Mesenchymal stem cell (in vitro differentiated cells and primary cell): ENCODE measurements around the gene SLC20A1. TPM values are rescaled to one million over a fixed set of nuclear protein-coding genes. Genes with fewer than 3 reads are reported as not detected.

ENCODE experiments used
- DNase-seq: peaks from one replicate; pipeline ENCODE4 v3.0.0-alpha.2; 2013
- H2AFZ ChIP-seq: one replicate; pipeline ENCODE4 v1.6.1; 2013; ENCODE audit warnings: low read depth, mild to moderate bottlenecking, control low read depth, inconsistent platforms, low read length, moderate library complexity
- H2AK5ac ChIP-seq: 2 replicates; pipeline ENCODE4 v1.6.1; 2013; ENCODE audit warnings: low read length, moderate library complexity, mild to moderate bottlenecking, inconsistent platforms; ENCODE audit not compliant: severe bottlenecking
- H2BK120ac ChIP-seq: one replicate; pipeline ENCODE4 v1.6.1; 2013; ENCODE audit warnings: low read depth, mild to moderate bottlenecking, inconsistent platforms, low read length, moderate library complexity
- H2BK12ac ChIP-seq, 2 experiments: one replicate each; pipeline ENCODE4 v1.6.1; 2013; ENCODE audit warnings: inconsistent platforms in 2 of 2, low read length in 2 of 2, mild to moderate bottlenecking in 2 of 2, moderate library complexity in 2 of 2, control low read depth in 1 of 2
- H2BK15ac ChIP-seq: one replicate; pipeline ENCODE4 v1.6.1; 2013; ENCODE audit warnings: mild to moderate bottlenecking, low read depth, inconsistent platforms; ENCODE audit not compliant: poor library complexity, severe bottlenecking
- H2BK5ac ChIP-seq: 2 replicates; pipeline ENCODE4 v1.6.1; 2013; ENCODE audit warnings: low read depth, mild to moderate bottlenecking, low read length, control low read depth, inconsistent platforms; ENCODE audit not compliant: poor library complexity, severe bottlenecking
- H3K14ac ChIP-seq, 2 experiments: one replicate each; pipeline ENCODE4 v1.6.1; 2013; ENCODE audit warnings: inconsistent platforms in 2 of 2, low read length in 2 of 2, control low read depth in 1 of 2, mild to moderate bottlenecking in 1 of 2, moderate library complexity in 1 of 2
- H3K18ac ChIP-seq, 2 experiments: one replicate each; pipeline ENCODE4 v1.6.1; 2013; ENCODE audit warnings: inconsistent platforms in 2 of 2, low read length in 2 of 2, control low read depth in 1 of 2, low read depth in 1 of 2, mild to moderate bottlenecking in 1 of 2
- H3K23ac ChIP-seq, 2 experiments: one replicate each; pipeline ENCODE4 v1.6.1; 2013; ENCODE audit warnings: inconsistent platforms in 2 of 2, low read length in 2 of 2, mild to moderate bottlenecking in 2 of 2, moderate library complexity in 2 of 2, control low read depth in 1 of 2
- H3K27ac ChIP-seq: 2 replicates; pipeline ENCODE4 v1.5.1; 2013; ENCODE audit warnings: mild to moderate bottlenecking, moderate library complexity, low read length, control low read depth, inconsistent platforms; ENCODE audit not compliant: poor library complexity, severe bottlenecking
- H3K27me3 ChIP-seq, 2 experiments: 2 replicates each; pipeline versions ENCODE4 v1.6.1 to v1.7.0; 2013; ENCODE audit warnings: low read length in 2 of 2, mild to moderate bottlenecking in 2 of 2, moderate library complexity in 2 of 2, control low read depth in 1 of 2, inconsistent platforms in 1 of 2; ENCODE audit not compliant: control insufficient read depth in 1 of 2, insufficient read depth in 1 of 2
- H3K36me3 ChIP-seq, 2 experiments: 2 replicates each; pipeline versions ENCODE4 v1.6.1 to v1.7.0; 2013; ENCODE audit warnings: low read length in 2 of 2, control low read depth in 1 of 2, inconsistent platforms in 1 of 2, low read depth in 1 of 2, mild to moderate bottlenecking in 1 of 2; ENCODE audit not compliant: insufficient read depth in 2 of 2, control insufficient read depth in 1 of 2
- H3K4ac ChIP-seq, 2 experiments: one replicate each; pipeline ENCODE4 v1.6.1; 2013; ENCODE audit warnings: inconsistent platforms in 2 of 2, low read length in 2 of 2, mild to moderate bottlenecking in 2 of 2, moderate library complexity in 2 of 2, control low read depth in 1 of 2, low read depth in 1 of 2
- H3K4me1 ChIP-seq: 2 replicates; pipeline ENCODE4 v1.6.1; 2013; ENCODE audit warnings: low read depth, low read length, control low read depth; ENCODE audit not compliant: control insufficient read depth, insufficient read depth
- H3K4me2 ChIP-seq: 2 replicates; pipeline ENCODE4 v1.6.1; 2013; ENCODE audit warnings: low read length, mild to moderate bottlenecking, inconsistent platforms; ENCODE audit not compliant: poor library complexity, severe bottlenecking
- H3K4me3 ChIP-seq, 2 experiments: 2 replicates each; pipeline versions ENCODE4 v1.5.1 to v1.7.0; 2013; ENCODE audit warnings: low read length in 2 of 2, mild to moderate bottlenecking in 2 of 2, control low read depth in 1 of 2, low read depth in 1 of 2; ENCODE audit not compliant: insufficient read depth in 1 of 2
- H3K79me1 ChIP-seq: replicated peaks from 2 replicates; pipeline ENCODE4 v1.6.1; 2013; ENCODE audit warnings: mild to moderate bottlenecking, control low read depth, low read length, inconsistent platforms; ENCODE audit not compliant: poor library complexity, severe bottlenecking
- H3K9ac ChIP-seq: 2 replicates; pipeline ENCODE4 v1.7.0; 2013; ENCODE audit warnings: mild to moderate bottlenecking, low read length, moderate library complexity
- H3K9me3 ChIP-seq: 2 replicates; pipeline ENCODE4 v1.7.0; 2013; ENCODE audit warnings: mild to moderate bottlenecking, low read length; ENCODE audit not compliant: control insufficient read depth
- H4K8ac ChIP-seq: one replicate; pipeline ENCODE4 v1.6.1; 2013; ENCODE audit warnings: inconsistent platforms, mild to moderate bottlenecking, low read length, moderate library complexity
- H4K91ac ChIP-seq: one replicate; pipeline ENCODE4 v1.6.1; 2013; ENCODE audit warnings: mild to moderate bottlenecking, low read length, inconsistent platforms
- WGBS: methylation state at CpG from one replicate; pipeline ENCODE4 v1.1.7; 2013; ENCODE audit warnings: mixed read lengths; 5-methylcytosine and 5-hydroxymethylcytosine counted together
- polyA plus RNA-seq, 2 experiments: library from polyadenylated mRNA; stranded (reverse); fragments of 200-250 nt; gene quantifications; one replicate each; pipeline ENCODE4 v1.2.3, GENCODE V29; 2013

Gene SLC20A1, protein sequence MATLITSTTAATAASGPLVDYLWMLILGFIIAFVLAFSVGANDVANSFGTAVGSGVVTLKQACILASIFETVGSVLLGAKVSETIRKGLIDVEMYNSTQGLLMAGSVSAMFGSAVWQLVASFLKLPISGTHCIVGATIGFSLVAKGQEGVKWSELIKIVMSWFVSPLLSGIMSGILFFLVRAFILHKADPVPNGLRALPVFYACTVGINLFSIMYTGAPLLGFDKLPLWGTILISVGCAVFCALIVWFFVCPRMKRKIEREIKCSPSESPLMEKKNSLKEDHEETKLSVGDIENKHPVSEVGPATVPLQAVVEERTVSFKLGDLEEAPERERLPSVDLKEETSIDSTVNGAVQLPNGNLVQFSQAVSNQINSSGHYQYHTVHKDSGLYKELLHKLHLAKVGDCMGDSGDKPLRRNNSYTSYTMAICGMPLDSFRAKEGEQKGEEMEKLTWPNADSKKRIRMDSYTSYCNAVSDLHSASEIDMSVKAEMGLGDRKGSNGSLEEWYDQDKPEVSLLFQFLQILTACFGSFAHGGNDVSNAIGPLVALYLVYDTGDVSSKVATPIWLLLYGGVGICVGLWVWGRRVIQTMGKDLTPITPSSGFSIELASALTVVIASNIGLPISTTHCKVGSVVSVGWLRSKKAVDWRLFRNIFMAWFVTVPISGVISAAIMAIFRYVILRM
- polyA plus RNA-seq (2013, experiment 1 of 2) = 115 TPM
- 115 TPM for polyA plus RNA-seq (2013, experiment 2 of 2)

DNA sequence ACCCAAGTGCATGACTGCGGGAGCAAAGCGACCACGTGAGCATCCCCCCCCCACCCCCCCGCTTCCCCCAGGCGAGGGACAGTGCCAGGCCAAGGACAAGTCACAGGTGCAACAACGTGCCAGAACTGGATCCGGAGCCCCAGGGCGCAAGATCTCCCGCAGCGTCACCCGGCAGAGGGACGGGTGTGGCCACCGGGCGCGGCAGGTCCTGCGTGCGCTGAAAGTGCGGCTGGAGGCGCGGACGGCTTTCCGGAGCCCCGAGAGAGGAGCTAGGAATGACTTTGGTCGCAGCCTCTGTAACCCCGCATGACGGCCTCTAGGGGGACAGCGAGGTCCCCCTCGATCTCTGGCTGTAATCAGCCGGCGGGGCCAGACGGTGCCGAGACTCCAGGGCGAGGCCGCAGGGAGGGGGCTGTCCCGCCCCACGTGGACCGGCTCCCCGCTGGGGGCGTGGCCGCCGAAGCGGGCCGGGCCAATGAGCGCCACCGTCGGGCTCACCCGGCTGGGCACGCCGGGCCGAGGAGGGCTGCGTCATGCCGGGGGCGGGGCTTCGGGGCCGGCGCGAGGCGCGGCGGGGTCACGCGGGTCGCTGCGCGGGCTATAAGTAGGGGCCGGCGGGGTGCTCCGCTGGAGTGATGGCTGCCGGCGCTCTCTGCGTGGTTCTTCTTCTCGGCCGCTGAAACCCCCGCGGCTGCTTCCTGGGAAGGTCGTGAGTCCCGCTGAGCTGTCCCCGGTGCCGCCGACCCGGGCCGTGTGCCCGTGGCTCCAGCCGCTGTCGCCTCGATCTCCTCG, at the start of gene SLC20A1:
TSS of gene SLC20A1 (plus strand) at position 630 of the 792 bp plus-strand sequence. CDS start 890 bp downstream, outside the sequence.
- Histone ChIP-seq H3K27me3 (no peaks in the 10 kb centered on the region), H3K18ac (peak within 1 kb of the TSS; percentile 95 to 96), H2BK120ac (peak within 1 kb of the TSS; percentile 83), H3K23ac (peak within 1 kb of the TSS in 1 of 2 experiments; percentile 77), H3K9me3 (no peaks in the 10 kb centered on the region), H2BK15ac (peak within 1 kb of the TSS; percentile 88), H3K4me1 (peaks cover 15% of the 10 kb centered on the region), H2AK5ac (no peak within 1 kb of the TSS), H2BK12ac (peak within 1 kb of the TSS; percentile 38 to 89), H3K27ac (peak within 1 kb of the TSS; percentile 64), H3K9ac (peak within 1 kb of the TSS; percentile 95), H3K14ac (peak within 1 kb of the TSS in 1 of 2 experiments; percentile 94), H3K36me3 (peaks cover 2 to 39% of the 10 kb centered on the region in 2 experiments), H3K4ac (peak within 1 kb of the TSS; percentile 92 to 95), H4K8ac (peak within 1 kb of the TSS; percentile 92), H2AFZ (peak within 1 kb of the TSS; percentile 43), H3K4me2 (peak within 1 kb of the TSS; percentile 68), H3K79me1 (peaks cover 4% of the 10 kb centered on the region), H2BK5ac (peak within 1 kb of the TSS; percentile 95), H3K4me3 (peak within 1 kb of the TSS; percentile 86 to 90), H4K91ac (peak within 1 kb of the TSS; percentile 70)
- WGBS = under 1% methylated on average over 49 of the region's 87 CpGs
- DNase-seq = peak; percentile 91

DNA sequence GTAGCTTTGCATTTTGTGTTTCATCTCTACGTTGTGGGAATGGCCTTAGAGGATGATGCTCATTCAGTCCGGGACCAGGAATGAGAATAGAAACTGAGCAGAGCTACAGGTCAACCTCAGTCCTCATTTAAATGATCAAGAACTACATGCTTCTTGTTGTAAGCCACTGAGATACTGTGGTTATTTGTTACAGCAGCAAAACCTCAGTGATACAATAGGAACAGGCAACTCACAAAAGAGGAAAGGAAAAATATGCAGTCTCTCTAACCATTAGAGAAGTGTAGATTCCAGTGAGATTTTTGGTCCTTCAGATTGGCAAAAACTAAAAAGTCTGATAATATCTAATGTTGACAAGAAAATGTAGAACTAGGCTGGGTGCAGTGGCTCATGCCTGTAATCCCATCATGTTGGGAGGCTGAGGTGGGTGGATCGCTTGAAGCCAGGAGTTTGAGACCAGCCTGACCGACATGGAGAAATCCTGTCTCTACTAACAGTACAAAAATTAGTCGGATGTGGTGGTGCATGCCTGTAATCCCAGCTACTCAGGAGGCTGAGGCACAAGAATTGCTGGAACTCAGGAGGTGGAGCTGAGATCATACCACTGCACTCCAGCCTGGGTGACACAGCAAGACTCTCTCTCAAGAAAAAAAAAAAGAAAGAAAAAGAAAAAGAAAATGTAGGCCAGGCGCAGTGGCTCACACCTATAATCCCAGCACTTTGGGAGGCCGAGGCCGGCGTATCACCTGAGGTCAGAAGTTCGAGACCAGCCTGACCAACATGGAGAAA, 48.0 kb upstream of the SLC20A1 start:
- Histone ChIP-seq H3K36me3 (no peaks in the 10 kb centered on the region), H4K8ac (no peak overlapping the region), H3K9ac (no peak overlapping the region), H2AFZ (no peak overlapping the region), H2AK5ac (no peak overlapping the region), H2BK5ac (peak overlapping the region; percentile 46), H2BK15ac (no peak overlapping the region), H2BK12ac (no peak overlapping the region), H2BK120ac (no peak overlapping the region), H4K91ac (no peak overlapping the region), H3K18ac (peak overlapping the region in 1 of 2 experiments; percentile 2), H3K4me2 (no peak overlapping the region), H3K4me3 (no peak overlapping the region), H3K14ac (no peak overlapping the region), H3K79me1 (no peaks in the 10 kb centered on the region), H3K4ac (no peak overlapping the region), H3K27ac (no peak overlapping the region), H3K23ac (no peak overlapping the region), H3K27me3 (no peaks in the 10 kb centered on the region), H3K4me1 (no peaks in the 10 kb centered on the region), H3K9me3 (no peaks in the 10 kb centered on the region)
- DNase-seq = no peak
- WGBS = 93% methylated on average over 9 of the region's 10 CpGs

DNA sequence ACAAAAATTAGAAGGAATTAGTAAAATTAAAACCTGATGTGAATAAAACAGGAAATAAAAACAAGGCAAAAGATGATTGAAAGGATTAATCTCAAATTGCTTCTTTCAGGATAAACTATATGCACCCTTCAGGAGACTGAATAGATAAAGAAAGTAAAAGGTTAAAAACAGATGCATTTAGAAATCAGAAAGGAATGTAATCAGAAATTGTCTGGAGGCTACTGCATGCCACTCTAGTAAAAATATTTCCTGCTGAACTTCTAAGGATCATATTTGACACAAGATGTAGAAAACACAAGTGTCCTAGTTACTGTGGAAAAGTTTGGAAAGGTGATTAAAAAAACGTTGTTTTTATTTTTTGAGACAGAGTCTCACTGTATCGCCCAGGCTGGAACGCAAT, 45.1 kb upstream of the SLC20A1 start:
- Histone ChIP-seq H3K4me1 (no peaks in the 10 kb centered on the region), H2BK5ac (no peak overlapping the region), H3K4me2 (no peak overlapping the region), H4K91ac (no peak overlapping the region), H3K14ac (no peak overlapping the region), H4K8ac (no peak overlapping the region), H3K18ac (no peak overlapping the region), H3K9ac (peak overlapping the region; percentile 58), H3K36me3 (no peaks in the 10 kb centered on the region), H2BK120ac (no peak overlapping the region), H3K27ac (no peak overlapping the region), H2BK15ac (no peak overlapping the region), H3K4me3 (peak overlapping the region in 1 of 2 experiments; percentile 28), H3K9me3 (no peaks in the 10 kb centered on the region), H2AK5ac (no peak overlapping the region), H3K27me3 (no peaks in the 10 kb centered on the region), H3K79me1 (no peaks in the 10 kb centered on the region), H2BK12ac (no peak overlapping the region), H3K4ac (no peak overlapping the region), H2AFZ (no peak overlapping the region), H3K23ac (no peak overlapping the region)
- DNase-seq = no peak
- WGBS = 90% methylated on average over 3 of the region's 3 CpGs
